IMR-90 (cell line): ENCODE results near the gene SALL4.

Experiments used
- BHLHE40 ChIP-seq: fragments of 150-350 bp; IDR thresholded peaks from 2 replicates; pipeline ENCODE4 v1.6.1; 2016; ENCODE audit warnings: mild to moderate bottlenecking, low read depth, low read length
- CEBPB ChIP-seq: IDR thresholded peaks from 2 replicates; pipeline ENCODE4 v1.6.1; 2012; ENCODE audit warnings: low read depth, low read length, improper control_type of control experiment
- FOS ChIP-seq: fragments of 150-350 bp; IDR thresholded peaks from 2 replicates; pipeline ENCODE4 v1.6.1; 2016; ENCODE audit warnings: low read depth, low read length
- MAFK ChIP-seq: IDR thresholded peaks from 2 replicates; pipeline ENCODE4 v1.6.1; 2012; ENCODE audit warnings: low read depth, low read length, improper control_type of control experiment
- MAZ ChIP-seq: IDR thresholded peaks from 2 replicates; pipeline ENCODE4 v1.6.1; 2012; ENCODE audit warnings: low read depth, mild to moderate bottlenecking, low read length, improper control_type of control experiment, moderate library complexity, borderline replicate concordance
- MXI1 ChIP-seq: IDR thresholded peaks from 2 replicates; pipeline ENCODE4 v1.6.1; 2012; ENCODE audit warnings: low read depth, mild to moderate bottlenecking, low read length, moderate library complexity, borderline replicate concordance
- NFE2L2 ChIP-seq: fragments of 150-350 bp; IDR thresholded peaks from 2 replicates; pipeline ENCODE4 v1.6.1; 2016; ENCODE audit warnings: low read depth, mild to moderate bottlenecking, low read length
- POLR2A ChIP-seq: IDR thresholded peaks from 2 replicates; pipeline ENCODE4 v1.6.1; 2012; ENCODE audit warnings: mild to moderate bottlenecking, low read depth, low read length
- RAD21 ChIP-seq: IDR thresholded peaks from 2 replicates; pipeline ENCODE4 v1.6.1; 2012; ENCODE audit warnings: low read length, improper control_type of control experiment
- RCOR1 ChIP-seq: IDR thresholded peaks from 2 replicates; pipeline ENCODE4 v1.6.1; 2012; ENCODE audit warnings: mild to moderate bottlenecking, low read length, improper control_type of control experiment; ENCODE audit not compliant: insufficient replicate concordance
- RFX5 ChIP-seq: IDR thresholded peaks from 2 replicates; pipeline ENCODE4 v1.8.0; 2012; ENCODE audit warnings: low read depth, mild to moderate bottlenecking, low read length, moderate library complexity
- SMC3 ChIP-seq: fragments of 150-350 bp; IDR thresholded peaks from 2 replicates; pipeline ENCODE4 v1.6.1; 2016; ENCODE audit warnings: low read depth, mild to moderate bottlenecking, antibody characterized with exemption, low read length, moderate library complexity
- TF ChIP-seq, protein P1 (sequence below): conservative IDR thresholded peaks from 2 replicates; pipeline ENCODE4 v1.5.1; 2012; ENCODE audit warnings: mild to moderate bottlenecking, low read depth, low read length, improper control_type of control experiment
- TF ChIP-seq, protein P2 (sequence below): fragments of 150-350 bp; IDR thresholded peaks from 2 replicates; pipeline ENCODE4 v1.6.1; 2017; ENCODE audit warnings: mild to moderate bottlenecking, antibody characterized with exemption, low read length, low read depth

DNA sequence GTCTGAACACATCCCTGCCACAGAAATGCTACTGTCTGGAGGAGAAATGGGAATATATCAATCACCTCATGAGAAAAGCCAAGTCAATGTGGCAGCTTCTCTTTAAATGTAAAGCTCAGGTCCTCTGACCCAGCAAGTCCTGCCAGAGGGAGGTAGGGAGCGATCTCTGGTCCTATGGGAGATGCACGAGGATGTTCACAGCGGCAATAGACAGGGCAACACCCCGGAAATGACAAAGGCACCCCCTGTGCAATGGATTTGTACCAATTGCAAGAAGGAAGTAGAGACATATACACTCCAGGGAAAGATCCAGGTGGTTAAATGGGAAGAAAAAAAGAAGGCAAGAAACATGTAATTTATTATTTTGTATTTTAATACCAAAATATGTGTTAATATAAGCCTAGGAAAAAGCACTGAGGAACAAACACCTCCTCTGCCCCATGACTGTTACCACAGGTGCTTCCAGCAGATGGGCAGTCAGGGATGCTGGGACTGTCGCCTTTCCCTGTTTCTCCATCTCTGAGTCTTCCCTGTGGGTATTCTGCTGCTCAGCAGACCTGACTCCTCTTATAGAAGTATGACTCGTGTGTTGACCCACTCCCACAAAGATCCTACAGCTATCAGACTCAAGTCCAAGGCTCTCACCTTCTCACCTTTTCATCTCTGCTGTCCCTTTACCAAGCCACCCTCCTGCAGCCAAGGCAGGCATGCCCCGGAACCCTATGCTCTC, 55.0 kb downstream of the SALL4 start:
- no peak for TF ChIP-seq FOS
- TF ChIP-seq, protein P1, sequence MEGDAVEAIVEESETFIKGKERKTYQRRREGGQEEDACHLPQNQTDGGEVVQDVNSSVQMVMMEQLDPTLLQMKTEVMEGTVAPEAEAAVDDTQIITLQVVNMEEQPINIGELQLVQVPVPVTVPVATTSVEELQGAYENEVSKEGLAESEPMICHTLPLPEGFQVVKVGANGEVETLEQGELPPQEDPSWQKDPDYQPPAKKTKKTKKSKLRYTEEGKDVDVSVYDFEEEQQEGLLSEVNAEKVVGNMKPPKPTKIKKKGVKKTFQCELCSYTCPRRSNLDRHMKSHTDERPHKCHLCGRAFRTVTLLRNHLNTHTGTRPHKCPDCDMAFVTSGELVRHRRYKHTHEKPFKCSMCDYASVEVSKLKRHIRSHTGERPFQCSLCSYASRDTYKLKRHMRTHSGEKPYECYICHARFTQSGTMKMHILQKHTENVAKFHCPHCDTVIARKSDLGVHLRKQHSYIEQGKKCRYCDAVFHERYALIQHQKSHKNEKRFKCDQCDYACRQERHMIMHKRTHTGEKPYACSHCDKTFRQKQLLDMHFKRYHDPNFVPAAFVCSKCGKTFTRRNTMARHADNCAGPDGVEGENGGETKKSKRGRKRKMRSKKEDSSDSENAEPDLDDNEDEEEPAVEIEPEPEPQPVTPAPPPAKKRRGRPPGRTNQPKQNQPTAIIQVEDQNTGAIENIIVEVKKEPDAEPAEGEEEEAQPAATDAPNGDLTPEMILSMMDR, result no peak
- TF ChIP-seq BHLHE40, result no peak
- no peak for TF ChIP-seq MAZ
- TF ChIP-seq POLR2A, result no peak
- no peak for TF ChIP-seq RCOR1
- no peak for TF ChIP-seq RAD21
- TF ChIP-seq, protein P2, sequence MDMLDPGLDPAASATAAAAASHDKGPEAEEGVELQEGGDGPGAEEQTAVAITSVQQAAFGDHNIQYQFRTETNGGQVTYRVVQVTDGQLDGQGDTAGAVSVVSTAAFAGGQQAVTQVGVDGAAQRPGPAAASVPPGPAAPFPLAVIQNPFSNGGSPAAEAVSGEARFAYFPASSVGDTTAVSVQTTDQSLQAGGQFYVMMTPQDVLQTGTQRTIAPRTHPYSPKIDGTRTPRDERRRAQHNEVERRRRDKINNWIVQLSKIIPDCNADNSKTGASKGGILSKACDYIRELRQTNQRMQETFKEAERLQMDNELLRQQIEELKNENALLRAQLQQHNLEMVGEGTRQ, result no peak
- no peak for TF ChIP-seq MAFK
- TF ChIP-seq MXI1, result no peak
- TF ChIP-seq NFE2L2, result no peak
- no peak for TF ChIP-seq SMC3
- no peak for TF ChIP-seq RFX5
- no peak for TF ChIP-seq CEBPB
